GM18502 (cell line): ENCODE data around the gene SDHAF2.
A peak's percentile ranks its signal among the peaks of the same experiment; 100 is the strongest.
"Not testable (repeated sequence)": the region's sequence is repeated elsewhere in the genome, so short reads cannot be mapped to it uniquely, and the experiment has no call there.

Experiments used
- ATAC-seq: cut with Tn5 transposase; IDR thresholded peaks from one replicate; pipeline ENCODE4 v1.9.1; 2021; ENCODE audit warnings: mild to moderate bottlenecking; ENCODE audit not compliant: unreplicated experiment, poor library complexity

SDHAF2 gene

DNA sequence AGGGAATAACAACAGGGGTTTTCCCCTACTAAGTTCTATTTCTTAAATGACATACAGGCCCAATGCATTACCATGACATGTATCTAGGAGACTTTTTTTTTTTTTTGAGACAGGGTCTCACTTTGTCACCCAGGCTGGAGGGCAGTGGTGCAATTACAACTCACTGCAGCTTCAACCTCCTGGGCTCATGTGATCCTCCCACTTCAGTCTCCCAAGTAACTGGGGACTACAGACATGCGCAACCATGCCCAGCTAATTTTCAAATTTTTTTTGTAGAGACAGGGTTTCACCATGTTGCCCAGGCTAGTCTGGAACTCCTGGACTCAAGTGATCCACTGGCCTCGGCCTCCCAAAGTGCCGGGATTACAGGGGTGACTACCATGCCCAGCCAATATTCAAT, 7.7 kb upstream of the SDHAF2 start:
- no peak for ATAC-seq

DNA sequence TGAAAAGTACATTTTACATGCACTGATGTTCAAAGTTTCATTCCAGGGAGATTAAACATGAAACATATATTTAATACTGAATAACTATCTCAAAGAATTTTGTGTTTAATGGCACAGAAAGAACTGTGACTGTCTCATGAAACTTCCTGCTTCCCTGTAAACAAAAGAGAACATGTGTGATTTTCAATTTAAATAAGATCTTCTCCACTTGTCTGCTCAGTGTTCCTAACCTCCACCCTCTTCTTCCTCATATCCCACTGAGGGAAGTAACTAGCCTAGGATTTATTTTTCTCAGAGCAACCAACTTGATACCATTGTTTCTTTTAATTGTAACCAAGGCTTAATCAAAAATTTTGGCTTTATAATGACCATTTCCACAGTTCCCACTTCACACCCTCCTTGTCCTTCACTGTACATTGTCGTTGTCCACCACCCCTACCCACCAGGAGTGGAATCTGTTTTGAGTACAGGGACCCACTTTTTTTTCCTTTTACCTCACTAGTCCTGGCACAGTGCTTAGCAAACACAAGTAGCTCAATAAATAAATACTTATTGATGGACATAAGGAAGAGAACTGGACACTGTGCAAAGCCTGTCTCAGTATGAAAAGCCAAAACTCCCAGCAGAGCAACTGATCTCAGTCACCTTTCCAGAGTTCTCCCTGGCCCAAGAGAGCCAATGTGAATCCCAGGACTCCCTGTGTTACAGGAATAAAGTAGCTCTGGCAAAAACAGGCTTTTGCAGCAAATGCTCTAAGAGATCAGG, 4.4 kb upstream of the SDHAF2 start:
- ATAC-seq = no peak

DNA sequence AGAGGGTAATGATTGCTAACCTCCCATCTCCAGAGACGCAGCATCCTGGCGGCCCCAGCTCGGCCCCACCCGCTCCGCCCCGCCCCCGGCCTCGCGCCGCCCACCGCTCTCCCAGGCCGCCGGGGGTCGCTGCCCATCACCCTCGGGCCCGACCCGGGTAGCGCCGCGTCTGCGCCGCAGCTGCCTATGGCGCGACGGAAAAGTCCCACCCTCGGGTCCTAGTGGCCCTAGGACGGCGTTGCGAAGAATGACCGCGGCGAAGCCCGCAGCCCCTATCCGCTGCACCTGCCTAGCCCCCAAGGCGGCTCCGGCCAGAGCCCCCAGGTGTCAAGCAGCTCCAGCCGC, 606 bp upstream of the SDHAF2 start:
- ATAC-seq = peak; percentile 62

- ATAC-seq = not testable (repeated sequence)
Observed at GRCh38 chr11:61430839-61431238, 915 bp downstream of the SDHAF2 start.

DNA sequence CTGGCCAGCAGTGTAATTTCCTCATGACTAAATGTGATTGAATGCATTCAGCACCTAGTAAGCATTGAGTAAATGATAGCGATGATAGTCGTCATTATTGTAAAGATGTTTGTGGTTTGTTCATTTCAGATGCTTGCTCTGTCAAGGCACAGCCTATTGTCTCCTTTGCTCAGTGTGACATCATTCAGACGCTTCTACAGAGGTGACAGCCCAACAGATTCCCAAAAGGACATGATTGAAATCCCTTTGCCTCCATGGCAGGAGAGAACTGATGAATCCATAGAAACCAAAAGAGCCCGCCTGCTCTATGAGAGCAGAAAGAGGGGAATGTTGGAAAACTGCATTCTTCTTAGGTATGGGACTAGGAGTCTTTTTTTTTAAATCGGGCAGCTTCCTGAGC, 7.6 kb downstream of the SDHAF2 start:
- ATAC-seq = no peak

GRCh38 chr11:61439615-61440014, 9.7 kb downstream of the SDHAF2 start:
- no peak for ATAC-seq

GRCh38 chr11:61442616-61443015, 12.7 kb downstream of the SDHAF2 start:
- ATAC-seq = no peak

DNA sequence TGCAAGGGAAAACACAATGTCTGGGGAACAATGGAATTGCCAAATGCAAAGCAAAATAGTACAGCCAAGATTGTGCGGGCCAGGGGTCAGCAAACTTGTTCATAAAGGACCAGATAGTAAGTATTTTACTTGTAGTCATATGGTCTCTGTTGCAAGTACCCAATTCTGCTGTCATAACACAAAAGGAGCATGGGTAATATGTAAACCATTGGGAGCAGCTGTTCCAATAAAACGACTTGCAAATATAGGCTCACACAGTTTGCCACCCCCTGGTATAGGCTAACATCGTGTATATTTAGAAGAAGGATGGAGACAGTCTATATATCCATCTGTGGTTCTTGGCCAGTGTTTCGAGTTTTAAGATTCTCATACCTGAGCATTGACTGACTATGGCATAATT, 15.6 kb downstream of the SDHAF2 start:
- ATAC-seq = no peak

GRCh38 chr11:61446211-61446651, 16.3 kb downstream of the SDHAF2 start:
- peak; percentile 75 for ATAC-seq

- no peak for ATAC-seq
Observed at GRCh38 chr11:61447601-61448551, 18.0 kb downstream of the SDHAF2 start.

- ATAC-seq = no peak
Observed at GRCh38 chr11:61448552-61448927, 18.6 kb downstream of the SDHAF2 start.

DNA sequence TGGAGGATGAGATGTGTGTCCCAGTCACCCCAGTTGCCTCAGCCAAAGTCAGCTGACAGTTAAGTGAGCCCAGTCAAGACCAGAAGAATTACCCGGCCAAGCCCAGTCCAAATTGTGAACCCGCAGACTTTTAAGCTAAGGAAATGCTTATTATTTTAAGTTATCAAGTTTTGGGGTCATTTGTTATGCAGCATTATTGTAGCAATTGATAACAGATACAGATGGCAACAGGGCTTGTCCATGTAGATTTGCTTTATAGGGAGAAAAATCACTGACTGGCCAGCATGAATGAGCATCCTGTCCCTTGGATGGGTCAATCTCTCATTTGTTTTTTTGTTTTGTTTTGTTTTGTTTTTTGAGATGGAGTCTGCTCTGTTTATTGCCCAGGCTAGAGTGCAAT, 22.9 kb downstream of the SDHAF2 start:
- ATAC-seq = no peak

- no peak for ATAC-seq
Observed at GRCh38 chr11:61453695-61454094, 23.8 kb downstream of the SDHAF2 start.

GRCh38 chr11:61454520-61454919, 24.6 kb downstream of the SDHAF2 start:
- ATAC-seq = no peak

GRCh38 chr11:61460474-61460881, 30.6 kb downstream of the SDHAF2 start:
- ATAC-seq = no peak

GRCh38 chr11:61460986-61461385, 31.1 kb downstream of the SDHAF2 start:
- ATAC-seq = no peak

GRCh38 chr11:61467602-61468001, 37.7 kb downstream of the SDHAF2 start:
- not testable (repeated sequence) for ATAC-seq

- ATAC-seq = no peak
Observed at GRCh38 chr11:61468002-61468401, 38.1 kb downstream of the SDHAF2 start.

DNA sequence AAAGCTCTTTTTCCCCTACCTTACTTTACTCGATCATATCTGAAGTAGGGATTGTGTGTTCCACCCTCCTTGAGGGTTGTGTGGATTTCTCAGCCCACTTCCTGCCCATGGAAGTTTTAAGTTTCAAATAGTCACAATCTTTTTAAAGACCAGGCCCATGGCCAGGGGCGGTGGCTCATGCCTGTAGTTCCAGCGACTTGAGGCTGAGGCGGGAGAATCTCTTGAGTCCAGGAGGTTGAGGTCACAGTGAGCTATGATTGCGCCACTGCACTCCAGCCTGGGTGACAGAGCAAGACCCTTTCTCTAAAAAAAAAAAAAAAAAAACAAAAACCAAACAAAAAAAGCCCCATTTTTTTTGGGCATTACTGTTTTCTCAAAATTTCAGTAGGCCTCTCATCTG, 42.4 kb downstream of the SDHAF2 start:
- no peak for ATAC-seq

- no peak for ATAC-seq
Observed at GRCh38 chr11:61472868-61473267, 42.9 kb downstream of the SDHAF2 start.

GRCh38 chr11:61473370-61474012, 43.6 kb downstream of the SDHAF2 start:
- no peak for ATAC-seq
